ENCODE data around the gene KLHL29. TPM values are rescaled to one million over a fixed set of nuclear protein-coding genes. Genes with fewer than 3 reads are reported as not detected.

The KLHL29 gene
- total RNA-seq, 1 experiment from 2014 or later = 2.6 TPM

DNA sequence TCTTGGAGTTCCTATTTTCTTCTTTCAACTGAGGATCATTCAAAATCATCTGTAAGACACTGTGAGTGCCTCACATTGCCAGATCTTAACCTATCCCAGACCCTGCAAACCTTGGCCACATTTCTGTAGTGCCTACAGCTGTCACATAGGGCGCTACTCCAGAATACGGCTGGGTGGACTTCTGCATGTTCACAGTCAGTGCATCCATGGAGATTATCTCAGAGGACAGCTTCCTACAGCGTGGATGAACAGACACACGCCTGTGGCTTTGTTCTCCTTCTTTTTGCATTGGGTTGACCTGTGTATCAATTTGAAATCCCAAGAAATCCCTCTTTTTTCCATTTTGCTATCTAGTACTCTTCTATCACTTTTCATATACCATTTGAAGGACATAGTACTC, 1.9 kb upstream of the KLHL29 start:
- Histone ChIP-seq H3K4me1 (ENCODE audit: insufficient read depth, low read length) (peaks cover 19% of the 10 kb centered on the region), H3K4me3 (ENCODE audit: low read length) (no peak overlapping the region), H3F3A (ENCODE audit: low read length, unreplicated experiment) (peaks cover 4% of the 10 kb centered on the region), H3K4me2 (ENCODE audit: low read length) (no peak overlapping the region), H3K36me3 (ENCODE audit: low read depth, low read length) (no peaks in the 10 kb centered on the region), H3K27me3 (ENCODE audit: low read length) (peaks cover 14% of the 10 kb centered on the region), H3K9me3 (ENCODE audit: low read length) (no peaks in the 10 kb centered on the region), H3K9ac (ENCODE audit: low read length) (no peak overlapping the region), H2AFZ (ENCODE audit: low read length) (no peak overlapping the region), H4K20me1 (ENCODE audit: low read length) (no peaks in the 10 kb centered on the region), H3K9me2 (replicated peaks; ENCODE audit: low read length) (no peaks in the 10 kb centered on the region), H3K79me2 (ENCODE audit: low read length) (no peaks in the 10 kb centered on the region; the same call in 1 of the 2 replicates), H3K27ac (ENCODE audit: low read length) (no peak overlapping the region)
- no peak for DNase-seq
- intact Hi-C loops (cut with micrococcal nuclease) = no loop called here
- no TSS peak for BruUV-seq (replicated peaks)
- TF ChIP-seq EZH2phosphoT487 (IDR thresholded peaks at IDR 0.05; ENCODE audit: borderline replicate concordance, low read length) = no peak
- POLR2A ChIA-PET (ENCODE audit: unreplicated experiment) = no interaction called here
- CTCF ChIA-PET = no interaction called here
- ATAC-seq = no peak

- peak overlapping the region; percentile 62; the same call in 1 of the 2 replicates for H2AFZ ChIP-seq (ENCODE audit: low read length)
- POLR2A ChIA-PET (ENCODE audit: unreplicated experiment) = no interaction called here
- peaks cover 16% of the 10 kb centered on the region for H3K4me1 ChIP-seq (ENCODE audit: insufficient read depth, low read length)
- H4K20me1 ChIP-seq (ENCODE audit: low read length) = no peaks in the 10 kb centered on the region
- ATAC-seq (peak; percentile 31), DNase-seq (peak; percentile 35)
- no peaks in the 10 kb centered on the region for H3K36me3 ChIP-seq (ENCODE audit: low read depth, low read length)
- H3K4me2 ChIP-seq (ENCODE audit: low read length) = peak overlapping the region; percentile 96
- no peak for TF ChIP-seq EZH2 (IDR thresholded peaks at IDR 0.05; ENCODE audit: low read length, unreplicated experiment)
- no peak for TF ChIP-seq CTCF (conservative IDR thresholded peaks at IDR 0.05; ENCODE audit: low read depth, low read length)
- TF ChIP-seq EZH2phosphoT487 (IDR thresholded peaks at IDR 0.05; ENCODE audit: borderline replicate concordance, low read length) = no peak
- peaks cover 17% of the 10 kb centered on the region for H3K27me3 ChIP-seq (ENCODE audit: low read length)
- H3F3A ChIP-seq (ENCODE audit: low read length, unreplicated experiment) = peaks cover 4% of the 10 kb centered on the region
- H3K9me2 ChIP-seq (replicated peaks; ENCODE audit: low read length) = no peaks in the 10 kb centered on the region
- no peak overlapping the region; the same call in 1 of the 2 replicates for H3K9ac ChIP-seq (ENCODE audit: low read length)
- H3K9me3 ChIP-seq (ENCODE audit: low read length) = no peaks in the 10 kb centered on the region
- intact Hi-C loops (cut with micrococcal nuclease) = no loop called here
- no peak overlapping the region for H3K27ac ChIP-seq (ENCODE audit: low read length)
- H3K4me3 ChIP-seq (ENCODE audit: low read length) = peak overlapping the region; percentile 83
- H3K79me2 ChIP-seq (ENCODE audit: low read length) = no peaks in the 10 kb centered on the region; the same call in 1 of the 2 replicates
- no TSS peak for BruUV-seq (replicated peaks)
- CTCF ChIA-PET = no interaction called here
Measured at GRCh38 chr2:23385351-23385747, 370 bp downstream of the KLHL29 start.

DNA sequence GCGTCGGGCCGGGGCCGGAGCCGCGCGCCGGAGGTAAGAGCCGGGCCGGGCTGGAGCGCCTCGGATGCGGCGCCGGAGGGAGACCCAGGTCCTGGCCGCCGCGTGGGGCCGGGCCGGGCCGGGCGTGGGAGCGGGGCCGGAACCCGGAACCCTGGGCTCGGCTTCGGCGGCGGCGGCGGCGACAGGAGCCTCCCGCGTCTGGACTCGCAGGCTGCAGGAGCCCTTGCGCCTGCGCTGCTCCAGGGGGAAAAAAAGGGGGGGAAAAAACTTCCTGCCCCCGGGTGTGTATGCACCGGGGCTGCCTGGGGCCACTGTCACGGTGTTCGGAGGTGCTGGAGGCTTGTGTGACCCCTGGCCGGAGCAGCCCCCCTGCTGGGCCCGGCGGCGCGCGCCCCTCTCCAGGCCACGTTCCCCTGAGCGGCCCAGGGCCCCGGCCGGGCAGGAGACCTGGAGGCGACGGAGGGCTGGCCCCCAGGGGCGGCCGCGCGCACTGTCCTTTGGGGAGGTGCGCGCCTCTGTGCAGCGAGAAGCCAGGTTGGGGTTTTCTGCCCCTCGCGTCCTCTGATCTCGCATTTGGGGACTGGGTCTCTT, 864 bp downstream of the KLHL29 start:
- no TSS peak for BruUV-seq (replicated peaks)
- H3K4me2 ChIP-seq (ENCODE audit: low read length) = peak overlapping the region; percentile 96
- H3K9ac ChIP-seq (ENCODE audit: low read length) = peak overlapping the region; percentile 11; the same call in 1 of the 2 replicates
- peaks cover 11% of the 10 kb centered on the region for H3K4me1 ChIP-seq (ENCODE audit: insufficient read depth, low read length)
- H3F3A ChIP-seq (ENCODE audit: low read length, unreplicated experiment) = peaks cover 4% of the 10 kb centered on the region
- ATAC-seq (peak; percentile 30), DNase-seq (no peak)
- no peaks in the 10 kb centered on the region for H3K9me2 ChIP-seq (replicated peaks; ENCODE audit: low read length)
- no peaks in the 10 kb centered on the region for H3K36me3 ChIP-seq (ENCODE audit: low read depth, low read length)
- POLR2A ChIA-PET (ENCODE audit: unreplicated experiment) = no interaction called here
- H3K27ac ChIP-seq (ENCODE audit: low read length) = no peak overlapping the region
- H3K9me3 ChIP-seq (ENCODE audit: low read length) = no peaks in the 10 kb centered on the region
- CTCF ChIA-PET = no interaction called here
- intact Hi-C loops (cut with micrococcal nuclease) = loop anchor here (2.0 kb wide), 1 partner anchor 19 kb away; no protein-coding TSS in a partner anchor
- H2AFZ ChIP-seq (ENCODE audit: low read length) = peak overlapping the region; percentile 62
- TF ChIP-seq EZH2 (IDR thresholded peaks at IDR 0.05; ENCODE audit: low read length, unreplicated experiment) (no peak), EZH2phosphoT487 (IDR thresholded peaks at IDR 0.05; ENCODE audit: borderline replicate concordance, low read length) (no peak), CTCF (conservative IDR thresholded peaks at IDR 0.05; ENCODE audit: low read depth, low read length) (no peak)
- H3K4me3 ChIP-seq (ENCODE audit: low read length) = peak overlapping the region; percentile 83
- H3K79me2 ChIP-seq (ENCODE audit: low read length) = no peaks in the 10 kb centered on the region; the same call in 1 of the 2 replicates
- H4K20me1 ChIP-seq (ENCODE audit: low read length) = no peaks in the 10 kb centered on the region
- peaks cover 17% of the 10 kb centered on the region for H3K27me3 ChIP-seq (ENCODE audit: low read length)
